SK-N-SH (cell line): ENCODE results near the gene SLC46A3. TPM values are rescaled to one million over a fixed set of nuclear protein-coding genes. Genes with fewer than 3 reads are reported as not detected.
A peak's percentile ranks its signal among the peaks of the same experiment; 100 is the strongest.

ENCODE experiments used
- CTCF ChIA-PET: fragments of 300-600, 350-600 bp; formaldehyde crosslinking; extraction: SDS; loops from one replicate; lab custom pipeline; 2021; lab: Yijun Ruan, JAX
- POLR2A ChIA-PET: fragments of 350-600 bp; sonication (Branson Sonifier 250); formaldehyde crosslinking; extraction: SDS; loops from one replicate; lab custom pipeline; 2020; ENCODE audit warnings: antibody characterized with exemption, inconsistent platforms; lab: Yijun Ruan, JAX
- DNase-seq: peaks from one replicate; pipeline ENCODE4 v3.0.0; 2012
- H2AFZ ChIP-seq: fragments of 200-600 bp; sonication (generic); 2 replicates; pipeline ENCODE4 v1.8.1; 2016; ENCODE audit warnings: antibody characterized with exemption, mild to moderate bottlenecking, low read depth
- H3F3A ChIP-seq: fragments of 200-600 bp; sonication (generic); replicated peaks from 2 replicates; pipeline ENCODE3; 2016; ENCODE audit warnings: antibody characterized with exemption, mild to moderate bottlenecking; ENCODE audit not compliant: insufficient read depth
- H3K27ac ChIP-seq, 2 experiments: fragments of 200-500 bp in 1 of 2; fragments of 200-600 bp in 1 of 2; sonication (Bioruptor generic) in 1 of 2; sonication (generic), shearing (Covaris generic) in 1 of 2; 2 replicates each; pipeline versions ENCODE4 v1.5.1 to v1.6.1; 2014 to 2016; ENCODE audit warnings: low read depth in 2 of 2, inconsistent platforms in 1 of 2, low read length in 1 of 2, mild to moderate bottlenecking in 1 of 2, mixed read lengths in 1 of 2
- H3K27me3 ChIP-seq: fragments of 200-600 bp; sonication (generic), shearing (Covaris generic); 2 replicates; pipeline ENCODE4 v1.6.1; 2016; ENCODE audit warnings: mixed run types; ENCODE audit not compliant: insufficient read depth
- H3K36me3 ChIP-seq, 2 experiments: fragments of 200-500 bp in 1 of 2; fragments of 200-600 bp in 1 of 2; sonication (Bioruptor generic) in 1 of 2; sonication (generic) in 1 of 2; replicated peaks in 1 of 2; 2 replicates each; pipeline versions ENCODE3 to v1.5.1; 2014 to 2016; ENCODE audit warnings: low read length in 1 of 2, mild to moderate bottlenecking in 1 of 2; ENCODE audit not compliant: insufficient read depth in 2 of 2, control insufficient read depth in 1 of 2
- H3K4me1 ChIP-seq, 2 experiments: fragments of 200-500 bp in 1 of 2; fragments of 200-600 bp in 1 of 2; sonication (Bioruptor generic) in 1 of 2; sonication (generic), shearing (Covaris generic) in 1 of 2; 2 replicates each; pipeline versions ENCODE4 v1.5.1 to v1.6.1; 2014 to 2016; ENCODE audit warnings: low read depth in 1 of 2, low read length in 1 of 2, mixed run types in 1 of 2; ENCODE audit not compliant: insufficient read depth in 2 of 2, control insufficient read depth in 1 of 2
- H3K4me2 ChIP-seq: fragments of 200-600 bp; sonication (generic), shearing (Covaris generic); 2 replicates; pipeline ENCODE4 v1.6.1; 2017; ENCODE audit warnings: mixed run types
- H3K4me3 ChIP-seq, 2 experiments: fragments of 200-500 bp in 1 of 2; fragments of 200-600 bp in 1 of 2; sonication (Bioruptor generic) in 1 of 2; sonication (generic), shearing (Covaris generic) in 1 of 2; 2 replicates each; pipeline versions ENCODE4 v1.5.1 to v1.8.1; 2014 to 2016; ENCODE audit warnings: low read depth in 2 of 2, inconsistent platforms in 1 of 2, low read length in 1 of 2, mild to moderate bottlenecking in 1 of 2, mixed read lengths in 1 of 2, moderate library complexity in 1 of 2
- H3K79me2 ChIP-seq: fragments of 200-600 bp; sonication (generic); 2 replicates; pipeline ENCODE4 v1.8.1; 2017; ENCODE audit warnings: mild to moderate bottlenecking; ENCODE audit not compliant: insufficient read depth
- H3K9ac ChIP-seq: fragments of 200-600 bp; sonication (generic); 2 replicates; pipeline ENCODE4 v1.6.1; 2017; ENCODE audit warnings: mixed run types
- H3K9me2 ChIP-seq: fragments of 200-600 bp; sonication (generic); 2 replicates; pipeline ENCODE4 v1.6.1; 2017; ENCODE audit warnings: mixed run types
- H3K9me3 ChIP-seq: fragments of 200-600 bp; sonication (generic); 2 replicates; pipeline ENCODE4 v1.6.1; 2017; ENCODE audit warnings: mixed run types, mild to moderate bottlenecking, moderate library complexity
- H4K20me1 ChIP-seq: fragments of 200-600 bp; sonication (generic); 2 replicates; pipeline ENCODE4 v1.6.1; 2017; ENCODE audit warnings: mild to moderate bottlenecking, mixed run types; ENCODE audit not compliant: insufficient read depth
- CHD2 ChIP-seq: fragments of 150-350 bp; IDR thresholded peaks from 2 replicates; pipeline ENCODE4 v1.6.1; 2018; ENCODE audit warnings: low read length; ENCODE audit not compliant: partially characterized antibody
- GABPA ChIP-seq: IDR thresholded peaks from 2 replicates; pipeline ENCODE4 v1.4.0; 2012; ENCODE audit warnings: low read depth, mild to moderate bottlenecking
- NFIC ChIP-seq: IDR thresholded peaks from 2 replicates; pipeline ENCODE4 v1.4.0; 2012; ENCODE audit warnings: borderline replicate concordance
- RAD21 ChIP-seq: IDR thresholded peaks from 2 replicates; pipeline ENCODE4 v1.6.1; 2012; ENCODE audit warnings: mild to moderate bottlenecking, low read length
- SMC3 ChIP-seq: IDR thresholded peaks from 2 replicates; pipeline ENCODE4 v1.6.1; 2012; ENCODE audit warnings: low read depth, low read length, improper control_type of control experiment
- YY1 ChIP-seq: IDR thresholded peaks from 2 replicates; pipeline ENCODE4 v1.4.0; 2012; ENCODE audit warnings: low read depth, mild to moderate bottlenecking
- WGBS: methylation state at CpG from one replicate; pipeline ENCODE4 v1.1.6; 2017; ENCODE audit warnings: low lambda C conversion rate; 5-methylcytosine and 5-hydroxymethylcytosine counted together
- polyA plus RNA-seq, 3 experiments: library from polyadenylated mRNA; depleted of rRNA; stranded (reverse); fragments of >200 nt; gene quantifications; 2 replicates each; pipeline ENCODE4 v1.2.3, GENCODE V29; 2012
- TF ChIP-seq, protein P1 (sequence below): fragments of 200-600 bp; sonication (generic); IDR thresholded peaks from 2 replicates; pipeline ENCODE4 v1.6.1; 2017; ENCODE audit warnings: antibody characterized with exemption, mild to moderate bottlenecking, moderate library complexity
- TF ChIP-seq, protein P2 (sequence below): IDR thresholded peaks from 2 replicates; pipeline ENCODE4 v1.4.0; 2012; ENCODE audit warnings: low read depth, borderline replicate concordance
- TF ChIP-seq, protein P3 (sequence below): IDR thresholded peaks from 2 replicates; pipeline ENCODE4 v1.4.0; 2012; ENCODE audit warnings: low read depth, borderline replicate concordance

The SLC46A3 gene
- polyA plus RNA-seq, 1 of the 3 experiments (the other 2 are of a cell fraction) = 2.0 TPM

DNA sequence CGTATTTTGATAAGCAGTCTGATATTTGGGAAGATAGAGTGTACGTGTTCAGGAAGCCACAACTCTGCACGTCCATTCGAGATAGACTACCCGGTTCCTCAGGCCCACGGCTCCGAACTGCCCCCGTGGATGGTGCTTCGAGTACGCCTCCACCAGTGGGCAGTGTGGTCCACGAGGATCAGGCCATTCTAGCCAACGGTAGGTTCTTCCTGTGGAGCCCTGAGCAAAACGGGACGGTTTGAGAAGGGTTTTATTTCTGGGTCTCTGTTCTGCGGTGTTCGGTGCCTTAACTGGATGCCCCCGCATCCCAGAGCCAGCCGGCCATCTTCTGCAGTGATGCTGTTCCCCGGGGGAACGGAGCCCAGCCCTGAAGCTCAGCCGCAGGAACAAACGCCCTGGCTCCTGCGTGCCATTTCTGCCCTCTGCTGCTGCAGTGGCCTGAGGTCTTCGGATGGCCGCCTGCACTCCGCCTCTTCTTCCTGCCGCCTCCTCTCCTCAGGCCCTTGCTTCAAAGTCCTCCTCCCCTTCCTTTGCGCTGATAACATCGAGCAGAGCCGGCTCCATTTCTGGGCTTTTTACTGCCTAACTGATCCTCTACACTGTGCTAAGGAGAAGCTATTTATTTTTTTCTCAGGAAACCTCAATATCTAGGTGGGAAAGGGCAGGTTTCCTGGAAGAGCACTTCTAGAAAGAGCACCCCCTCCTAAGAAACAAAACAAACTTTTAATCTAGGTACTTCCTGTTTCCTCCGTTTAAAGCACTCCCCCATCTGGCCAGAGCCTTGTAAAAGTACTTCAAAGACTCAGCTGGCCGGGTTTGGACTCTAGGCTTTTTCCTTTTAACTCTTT is 36.2 kb upstream of the SLC46A3 start:
- CTCF ChIA-PET = interaction anchor here (0.6 to 1.3 kb wide), 5 partner anchors 8 to 386 kb away, joined by 3 to 5 read pairs (median 4); no protein-coding TSS in a partner anchor
- Histone ChIP-seq H3K9ac (no peak overlapping the region), H2AFZ (peak overlapping the region; percentile 87; the same call in 1 of the 2 replicates), H3K79me2 (no peaks in the 10 kb centered on the region), H3K4me2 (0 out of 2 replicates have a peak overlapping the region, but pooled peaks have one; percentile 21), H3K9me2 (no peaks in the 10 kb centered on the region), H3K27ac (no peak overlapping the region), H3K4me1 (peaks cover 0 to 11% of the 10 kb centered on the region in 2 experiments; a peak in 2 of 4 replicates), H3K9me3 (peaks cover 4% of the 10 kb centered on the region; the same call in 1 of the 2 replicates), H3K36me3 (no peaks in the 10 kb centered on the region), H3F3A (no peaks in the 10 kb centered on the region), H4K20me1 (no peaks in the 10 kb centered on the region), H3K4me3 (peak overlapping the region in 1 of 2 experiments; percentile 31; a peak in 1 of 4 replicates), H3K27me3 (no peaks in the 10 kb centered on the region)
- TF ChIP-seq, protein P1, sequence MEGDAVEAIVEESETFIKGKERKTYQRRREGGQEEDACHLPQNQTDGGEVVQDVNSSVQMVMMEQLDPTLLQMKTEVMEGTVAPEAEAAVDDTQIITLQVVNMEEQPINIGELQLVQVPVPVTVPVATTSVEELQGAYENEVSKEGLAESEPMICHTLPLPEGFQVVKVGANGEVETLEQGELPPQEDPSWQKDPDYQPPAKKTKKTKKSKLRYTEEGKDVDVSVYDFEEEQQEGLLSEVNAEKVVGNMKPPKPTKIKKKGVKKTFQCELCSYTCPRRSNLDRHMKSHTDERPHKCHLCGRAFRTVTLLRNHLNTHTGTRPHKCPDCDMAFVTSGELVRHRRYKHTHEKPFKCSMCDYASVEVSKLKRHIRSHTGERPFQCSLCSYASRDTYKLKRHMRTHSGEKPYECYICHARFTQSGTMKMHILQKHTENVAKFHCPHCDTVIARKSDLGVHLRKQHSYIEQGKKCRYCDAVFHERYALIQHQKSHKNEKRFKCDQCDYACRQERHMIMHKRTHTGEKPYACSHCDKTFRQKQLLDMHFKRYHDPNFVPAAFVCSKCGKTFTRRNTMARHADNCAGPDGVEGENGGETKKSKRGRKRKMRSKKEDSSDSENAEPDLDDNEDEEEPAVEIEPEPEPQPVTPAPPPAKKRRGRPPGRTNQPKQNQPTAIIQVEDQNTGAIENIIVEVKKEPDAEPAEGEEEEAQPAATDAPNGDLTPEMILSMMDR = peak; percentile 22
- TF ChIP-seq CHD2 (no peak), SMC3 (no peak), YY1 (no peak), RAD21 (0 out of 2 replicates have a peak, but pooled peaks have one; percentile 24)
- TF ChIP-seq, protein P2, sequence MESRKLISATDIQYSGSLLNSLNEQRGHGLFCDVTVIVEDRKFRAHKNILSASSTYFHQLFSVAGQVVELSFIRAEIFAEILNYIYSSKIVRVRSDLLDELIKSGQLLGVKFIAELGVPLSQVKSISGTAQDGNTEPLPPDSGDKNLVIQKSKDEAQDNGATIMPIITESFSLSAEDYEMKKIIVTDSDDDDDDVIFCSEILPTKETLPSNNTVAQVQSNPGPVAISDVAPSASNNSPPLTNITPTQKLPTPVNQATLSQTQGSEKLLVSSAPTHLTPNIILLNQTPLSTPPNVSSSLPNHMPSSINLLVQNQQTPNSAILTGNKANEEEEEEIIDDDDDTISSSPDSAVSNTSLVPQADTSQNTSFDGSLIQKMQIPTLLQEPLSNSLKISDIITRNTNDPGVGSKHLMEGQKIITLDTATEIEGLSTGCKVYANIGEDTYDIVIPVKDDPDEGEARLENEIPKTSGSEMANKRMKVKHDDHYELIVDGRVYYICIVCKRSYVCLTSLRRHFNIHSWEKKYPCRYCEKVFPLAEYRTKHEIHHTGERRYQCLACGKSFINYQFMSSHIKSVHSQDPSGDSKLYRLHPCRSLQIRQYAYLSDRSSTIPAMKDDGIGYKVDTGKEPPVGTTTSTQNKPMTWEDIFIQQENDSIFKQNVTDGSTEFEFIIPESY = no peak
- DNase-seq = peak; percentile 38
- POLR2A ChIA-PET = no interaction called here
- 32% methylated on average over 27 of the region's 32 CpGs for WGBS

DNA sequence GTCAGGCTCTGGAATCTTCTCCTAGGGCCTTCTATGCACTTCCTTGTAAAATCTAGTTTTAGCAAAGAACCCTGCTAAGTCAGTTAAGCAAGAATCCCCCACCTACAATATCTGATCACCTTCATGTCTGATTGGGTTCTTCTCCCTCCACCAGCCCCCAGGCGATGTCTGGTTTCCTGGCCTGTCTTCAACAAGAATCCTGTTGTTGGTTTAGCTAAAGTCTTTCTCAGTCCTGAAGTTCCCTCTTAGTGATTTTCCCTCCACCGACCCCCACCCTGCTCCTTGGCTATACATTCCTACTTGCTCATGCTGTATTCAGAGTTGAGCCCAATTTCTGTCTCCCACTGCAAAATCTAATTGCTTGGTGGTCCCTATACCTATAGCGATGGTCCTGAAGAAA is 35.2 kb upstream of the SLC46A3 start:
- POLR2A ChIA-PET = no interaction called here

More for the DNA sequence above, 35.2 kb upstream of the SLC46A3 start:
- CTCF ChIA-PET = interaction anchor here (1.2 to 1.3 kb wide), 2 partner anchors 9 to 43 kb away, joined by 4 to 5 read pairs; no protein-coding TSS in a partner anchor
- Histone ChIP-seq H3K9me2 (no peaks in the 10 kb centered on the region), H3K4me3 (no peak overlapping the region), H3K9me3 (peaks cover 4% of the 10 kb centered on the region; the same call in 1 of the 2 replicates), H3K4me2 (0 out of 2 replicates have a peak overlapping the region, but pooled peaks have one; percentile 38), H3F3A (no peaks in the 10 kb centered on the region), H3K36me3 (no peaks in the 10 kb centered on the region), H3K4me1 (peaks cover 0 to 11% of the 10 kb centered on the region in 2 experiments; a peak in 2 of 4 replicates), H3K79me2 (no peaks in the 10 kb centered on the region), H4K20me1 (no peaks in the 10 kb centered on the region), H3K9ac (no peak overlapping the region), H3K27me3 (no peaks in the 10 kb centered on the region), H2AFZ (peak overlapping the region; percentile 91), H3K27ac (peak overlapping the region; percentile 48 to 54; a peak in 3 of 4 replicates)
- no peak for DNase-seq
- WGBS = 71% methylated on average over 3 of the region's 3 CpGs
- no peak for TF ChIP-seq NFIC
- TF ChIP-seq GABPA = no peak
- TF ChIP-seq, protein P3, sequence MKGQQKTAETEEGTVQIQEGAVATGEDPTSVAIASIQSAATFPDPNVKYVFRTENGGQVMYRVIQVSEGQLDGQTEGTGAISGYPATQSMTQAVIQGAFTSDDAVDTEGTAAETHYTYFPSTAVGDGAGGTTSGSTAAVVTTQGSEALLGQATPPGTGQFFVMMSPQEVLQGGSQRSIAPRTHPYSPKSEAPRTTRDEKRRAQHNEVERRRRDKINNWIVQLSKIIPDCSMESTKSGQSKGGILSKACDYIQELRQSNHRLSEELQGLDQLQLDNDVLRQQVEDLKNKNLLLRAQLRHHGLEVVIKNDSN = no peak
